Liver (tissue), 2 donors: ENCODE measurements around the gene CCL5.

Experiments used
- CTCF ChIP-seq: fragments of 150-350 bp; IDR thresholded peaks from 2 replicates; pipeline ENCODE4 v1.5.1; 2017; ENCODE audit warnings: improper control_type of control experiment, low read depth, low read length; ENCODE audit not compliant: missing input control
- YY1 ChIP-seq: IDR thresholded peaks from 2 replicates; pipeline ENCODE4 v1.6.1; 2016; ENCODE audit warnings: antibody characterized with exemption, mild to moderate bottlenecking
- donor health status: healthy.

GRCh38 chr17:35912339-35912912, 32.3 kb upstream of the CCL5 start:
- TF ChIP-seq CTCF (no peak), YY1 (no peak)
